Kidney epithelial cell (primary cell): ENCODE measurements around the gene CLRN3. TPM values are rescaled to one million over a fixed set of nuclear protein-coding genes. Genes with fewer than 3 reads are reported as not detected.
A peak's percentile ranks its signal among the peaks of the same experiment; 100 is the strongest.

Experiments used
- DNase-seq: peaks from one replicate; pipeline ENCODE4 v3.0.0-alpha.2; 2010; ENCODE audit warnings: low read depth
- H3K27me3 ChIP-seq: 2 replicates; pipeline ENCODE4 v1.6.0; 2011; ENCODE audit warnings: low read length; ENCODE audit not compliant: control insufficient read depth, insufficient read depth
- H3K36me3 ChIP-seq: 2 replicates; pipeline ENCODE4 v1.5.1; 2011; ENCODE audit warnings: low read length; ENCODE audit not compliant: control insufficient read depth, insufficient read depth
- H3K4me3 ChIP-seq: 2 replicates; pipeline ENCODE4 v1.5.1; 2011; ENCODE audit warnings: low read depth, mild to moderate bottlenecking, control low read depth, low read length
- total RNA-seq: library from RNA; depleted of rRNA; stranded (reverse); fragments of >200 nt; gene quantifications from 2 replicates; pipeline ENCODE4 v1.2.3, GENCODE V29; 2015
- TF ChIP-seq, protein P1 (sequence below): IDR thresholded peaks from 2 replicates; pipeline ENCODE4 v1.5.1; 2011; ENCODE audit warnings: mild to moderate bottlenecking, moderate library complexity, low read length, control low read depth, inconsistent platforms; ENCODE audit not compliant: insufficient read depth, poor library complexity, severe bottlenecking

The CLRN3 gene
- total RNA-seq, 1 donor from 2014 or later = not detected

DNA sequence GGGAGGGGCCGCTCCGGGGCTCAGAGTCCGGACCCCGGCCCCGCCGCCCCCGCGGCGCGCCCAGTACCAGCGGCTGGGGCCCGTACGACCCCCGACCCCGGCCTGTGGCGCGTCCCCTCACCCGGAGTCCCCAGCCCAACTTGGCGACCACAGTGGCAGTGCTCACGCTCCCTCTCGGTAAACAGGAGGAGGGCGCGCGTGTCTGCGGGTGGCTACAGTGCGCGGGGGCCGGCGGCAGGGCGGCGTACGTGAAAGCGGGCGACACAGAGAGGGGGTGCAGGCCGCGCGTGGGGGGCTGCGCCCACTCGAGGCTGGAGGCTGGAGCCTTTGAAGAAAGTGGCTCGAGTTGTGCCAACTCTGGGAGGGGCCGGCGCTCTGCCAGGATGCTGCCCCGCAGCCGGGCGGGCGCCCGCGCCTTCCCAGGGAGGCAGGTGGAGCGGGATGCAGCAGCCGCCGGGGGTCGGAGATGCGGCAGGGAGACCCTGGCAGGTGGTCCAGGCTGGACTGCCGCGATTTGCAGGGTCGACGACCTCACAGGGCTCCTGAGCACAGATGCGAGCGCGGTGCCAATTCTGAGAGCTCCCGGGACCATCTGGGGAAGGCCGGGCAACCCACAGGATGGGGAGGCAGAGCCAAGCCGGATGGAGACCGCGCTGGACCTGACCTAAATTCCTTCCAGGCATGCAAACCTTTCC is 14.8 kb upstream of the CLRN3 start:
- DNase-seq = no peak
- TF ChIP-seq, protein P1, sequence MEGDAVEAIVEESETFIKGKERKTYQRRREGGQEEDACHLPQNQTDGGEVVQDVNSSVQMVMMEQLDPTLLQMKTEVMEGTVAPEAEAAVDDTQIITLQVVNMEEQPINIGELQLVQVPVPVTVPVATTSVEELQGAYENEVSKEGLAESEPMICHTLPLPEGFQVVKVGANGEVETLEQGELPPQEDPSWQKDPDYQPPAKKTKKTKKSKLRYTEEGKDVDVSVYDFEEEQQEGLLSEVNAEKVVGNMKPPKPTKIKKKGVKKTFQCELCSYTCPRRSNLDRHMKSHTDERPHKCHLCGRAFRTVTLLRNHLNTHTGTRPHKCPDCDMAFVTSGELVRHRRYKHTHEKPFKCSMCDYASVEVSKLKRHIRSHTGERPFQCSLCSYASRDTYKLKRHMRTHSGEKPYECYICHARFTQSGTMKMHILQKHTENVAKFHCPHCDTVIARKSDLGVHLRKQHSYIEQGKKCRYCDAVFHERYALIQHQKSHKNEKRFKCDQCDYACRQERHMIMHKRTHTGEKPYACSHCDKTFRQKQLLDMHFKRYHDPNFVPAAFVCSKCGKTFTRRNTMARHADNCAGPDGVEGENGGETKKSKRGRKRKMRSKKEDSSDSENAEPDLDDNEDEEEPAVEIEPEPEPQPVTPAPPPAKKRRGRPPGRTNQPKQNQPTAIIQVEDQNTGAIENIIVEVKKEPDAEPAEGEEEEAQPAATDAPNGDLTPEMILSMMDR = no peak
- Histone ChIP-seq H3K36me3 (no peaks in the 10 kb centered on the region), H3K4me3 (peak overlapping the region; percentile 62), H3K27me3 (no peaks in the 10 kb centered on the region)

DNA sequence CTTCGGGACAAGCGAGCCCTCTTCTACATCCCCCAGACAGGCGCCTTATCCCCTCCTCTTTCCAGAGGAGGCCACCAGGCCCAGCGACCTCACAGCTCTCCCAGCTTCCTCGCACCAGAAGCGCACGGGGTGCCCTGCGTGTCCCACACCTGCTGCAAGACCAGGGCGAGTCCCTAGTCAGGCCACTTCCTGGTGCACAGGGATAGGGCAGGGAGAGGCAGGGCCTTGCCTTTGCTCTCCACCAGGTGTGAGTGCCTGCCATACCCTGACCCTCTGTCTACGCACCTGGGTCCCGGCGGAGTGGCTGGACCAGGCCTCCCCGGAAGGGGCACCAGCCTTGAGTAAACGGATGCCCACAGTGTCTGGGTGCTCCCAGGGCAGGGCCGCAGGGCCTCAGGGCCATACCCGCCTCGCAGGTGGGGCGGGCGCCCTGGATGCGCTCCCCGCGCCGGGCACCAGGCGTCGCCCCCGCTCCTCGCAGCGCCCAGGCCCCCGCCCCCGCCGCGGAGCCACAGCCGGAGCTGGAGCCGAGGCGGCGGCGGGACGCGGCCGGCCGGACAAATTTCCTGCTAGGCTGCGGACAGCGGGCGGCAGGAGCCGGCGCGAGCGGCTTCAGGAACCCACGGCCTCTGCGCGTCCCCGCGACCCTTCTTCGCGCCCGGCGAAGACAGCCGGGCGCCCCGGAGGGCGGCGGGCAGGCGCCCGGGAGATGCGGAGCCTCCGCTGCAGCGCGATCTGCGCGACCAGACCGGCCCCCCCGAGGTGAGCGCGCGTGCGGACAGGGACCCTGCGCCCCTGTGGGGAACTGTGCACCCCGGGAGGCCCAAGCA is 14.0 kb upstream of the CLRN3 start, which contains the start of gene PTPRE:
TSS of gene PTPRE (plus strand) at position 556 of the 830 bp plus-strand sequence. CDS start 133,779 bp downstream, outside the sequence.
- Histone ChIP-seq H3K36me3 (no peaks in the 10 kb centered on the region), H3K27me3 (no peaks in the 10 kb centered on the region), H3K4me3 (peak within 1 kb of the TSS; percentile 62)
- TF ChIP-seq, protein P1 = peak; percentile 22
- no peak for DNase-seq

DNA sequence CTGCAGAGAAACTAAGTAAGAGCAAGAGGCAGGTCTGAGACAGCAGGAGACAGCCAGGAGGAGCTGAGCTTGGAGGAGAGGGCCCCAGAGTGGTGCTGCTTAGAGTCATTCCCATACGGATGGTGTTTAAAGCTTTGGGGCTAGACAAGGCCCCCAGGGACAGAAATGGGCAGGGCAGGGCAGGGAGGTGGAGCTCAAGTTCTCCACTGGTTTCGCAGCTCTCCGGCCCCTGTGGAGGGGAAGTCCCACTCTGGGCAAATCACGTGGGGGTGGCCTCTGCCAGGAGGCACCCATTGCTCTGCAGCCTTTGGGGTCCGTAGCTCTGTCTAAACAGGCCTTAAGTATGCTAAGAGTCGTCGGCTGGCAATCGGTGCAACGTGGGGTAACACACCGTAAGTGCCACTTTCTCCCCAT is 13.1 kb upstream of the CLRN3 start:
- TF ChIP-seq, protein P1 = no peak
- H3K4me3 ChIP-seq = no peak overlapping the region
- no peak for DNase-seq

DNA sequence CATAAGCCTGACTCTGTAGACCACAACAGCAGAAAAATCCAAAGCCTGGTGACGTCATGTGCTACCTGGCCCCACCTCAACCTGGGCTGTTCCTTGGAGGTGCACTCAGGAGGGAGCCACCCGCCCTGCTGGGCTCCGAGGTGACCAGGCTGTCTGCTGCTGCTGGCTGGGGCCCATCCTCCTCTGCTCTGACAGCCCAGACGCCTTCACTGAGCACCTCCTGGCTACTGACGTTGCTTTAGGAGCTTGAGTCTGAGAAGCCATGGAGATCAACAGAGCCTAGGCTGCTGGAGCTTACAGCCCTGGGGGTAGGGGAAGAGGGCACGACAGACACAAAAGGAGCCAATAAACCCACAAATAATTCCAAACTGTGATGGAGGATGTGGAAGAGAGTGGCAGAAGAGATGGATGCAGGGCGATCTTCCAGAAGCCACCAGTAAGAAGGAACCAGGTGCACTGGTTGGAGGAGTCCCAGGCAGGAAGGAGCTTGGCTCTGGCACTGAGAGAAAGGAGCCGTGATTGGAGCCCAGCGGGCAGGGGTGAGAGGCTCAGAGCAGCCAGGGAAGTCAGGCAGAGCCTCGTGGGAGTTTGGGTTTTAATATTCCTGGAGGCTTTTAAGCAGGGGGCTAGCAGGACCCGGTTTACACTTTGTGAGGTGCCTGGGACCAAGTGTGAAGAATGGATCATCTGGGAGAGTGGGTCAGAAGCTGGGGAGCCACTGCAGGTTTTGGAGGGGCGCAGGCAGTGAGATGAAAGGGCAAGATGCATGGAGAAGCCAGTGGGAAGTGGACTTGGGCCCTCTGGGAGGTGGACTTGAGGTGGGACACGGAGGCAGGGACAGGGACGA is 12.5 kb upstream of the CLRN3 start:
- Histone ChIP-seq H3K27me3 (no peaks in the 10 kb centered on the region), H3K4me3 (no peak overlapping the region), H3K36me3 (no peaks in the 10 kb centered on the region)
- DNase-seq = no peak
- TF ChIP-seq, protein P1 = no peak

More for the DNA sequence above, 13.1 kb upstream of the CLRN3 start:
- Histone ChIP-seq H3K36me3 (no peaks in the 10 kb centered on the region), H3K27me3 (no peaks in the 10 kb centered on the region)

DNA sequence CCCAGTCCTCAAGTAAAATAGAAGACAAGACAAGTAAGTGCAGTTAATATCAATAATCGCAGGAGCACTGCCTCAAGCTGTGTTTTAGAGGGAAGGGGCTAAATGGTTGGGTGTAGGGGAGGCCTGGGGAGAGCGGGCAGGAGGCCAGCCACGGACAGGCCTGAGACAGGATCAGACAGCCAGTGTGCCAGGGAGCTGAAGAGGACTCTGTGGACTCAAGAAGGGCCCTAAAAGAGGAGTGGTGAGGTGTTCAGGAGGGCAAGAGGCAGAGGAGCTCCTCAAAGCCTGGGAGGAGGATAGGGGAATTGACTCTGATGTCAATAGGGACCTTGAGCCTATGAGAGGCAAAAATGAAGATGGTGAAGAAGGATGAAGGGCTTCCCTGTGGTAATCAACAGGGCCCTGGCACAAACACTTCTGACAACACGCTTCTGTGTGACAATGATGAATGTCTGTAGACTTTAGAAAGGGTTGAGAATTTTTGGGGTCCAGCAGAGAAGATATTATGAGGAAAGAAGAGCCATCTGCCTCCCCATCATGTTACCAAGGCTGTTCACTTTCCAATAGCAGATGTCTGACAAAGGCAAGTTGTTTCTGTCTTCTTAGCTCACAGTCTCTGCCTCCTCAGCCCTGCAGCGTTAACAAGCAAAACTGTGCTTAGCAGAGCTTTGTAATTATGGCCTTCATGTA is 11.7 kb upstream of the CLRN3 start:
- DNase-seq = no peak
- H3K4me3 ChIP-seq = no peak overlapping the region
- no peaks in the 10 kb centered on the region for H3K36me3 ChIP-seq
- no peaks in the 10 kb centered on the region for H3K27me3 ChIP-seq
- TF ChIP-seq, protein P1 = no peak
